Measurements from ENCODE around the gene UCN.
"Not testable (repeated sequence)": the region's sequence is repeated elsewhere in the genome, so short reads cannot be mapped to it uniquely, and the experiment has no call there.

The UCN gene

DNA sequence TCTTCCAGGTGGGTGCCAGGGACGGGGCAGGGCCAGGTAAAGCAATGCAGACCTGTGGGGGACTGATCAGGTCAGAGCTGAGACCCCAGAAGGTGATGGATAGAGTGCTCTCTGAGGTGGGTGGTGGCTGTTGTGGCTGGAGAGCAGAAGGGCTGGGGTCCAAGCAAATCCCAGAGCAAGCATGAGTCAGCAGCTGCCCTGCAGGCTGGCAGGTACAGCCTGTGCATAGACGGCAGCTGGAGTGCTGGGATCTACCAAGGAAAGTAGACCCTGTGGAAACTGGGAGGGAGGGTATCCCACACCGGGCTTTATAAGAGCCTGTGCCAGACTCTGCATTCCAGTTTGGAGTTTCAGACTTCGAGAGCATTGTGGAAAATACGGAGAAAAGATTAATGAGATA is 25.4 kb downstream of the UCN start:
- no peak for DNase-seq (ENCODE audit: low read depth)

DNA sequence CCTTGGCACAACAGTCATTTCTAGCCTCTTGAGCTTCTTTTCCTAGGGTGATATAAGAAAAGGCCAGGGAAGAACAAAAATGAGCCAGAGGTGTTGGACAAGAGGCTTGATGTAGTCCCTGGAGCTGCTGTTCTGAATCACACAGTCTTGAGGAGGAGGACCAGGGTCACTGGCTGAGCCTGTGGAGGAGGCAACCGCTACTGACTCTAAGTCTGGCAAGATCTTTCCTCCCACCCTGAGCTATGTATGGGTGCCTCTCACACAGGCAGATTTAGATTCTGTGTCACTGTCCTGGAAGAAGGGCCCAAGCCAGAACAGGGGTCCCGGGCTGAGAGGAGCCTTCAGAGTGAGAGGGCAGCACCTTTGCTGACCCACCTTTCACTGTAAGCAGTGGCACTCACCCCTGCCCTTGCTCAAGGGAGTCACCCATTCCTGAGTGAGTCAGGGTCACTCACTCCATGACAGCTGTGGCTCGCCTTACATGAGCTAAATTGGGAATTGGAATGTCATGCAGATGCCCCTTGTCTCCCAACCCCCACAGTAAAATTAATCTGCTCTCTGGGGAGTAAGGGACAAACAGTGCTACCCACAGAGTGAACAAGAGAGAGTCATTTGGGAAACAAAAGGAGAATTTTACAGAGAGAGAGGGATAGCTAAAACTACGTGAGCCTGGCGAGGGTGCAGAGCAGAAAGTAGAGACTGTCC is 26.2 kb downstream of the UCN start, which contains the start of gene TRIM54:
Gene TRIM54, plus strand, starts transcription at position 575 of the 705 bp plus-strand sequence. CDS start 303 bp downstream, outside the sequence.
- DNase-seq (ENCODE audit: low read depth): no peak

DNA sequence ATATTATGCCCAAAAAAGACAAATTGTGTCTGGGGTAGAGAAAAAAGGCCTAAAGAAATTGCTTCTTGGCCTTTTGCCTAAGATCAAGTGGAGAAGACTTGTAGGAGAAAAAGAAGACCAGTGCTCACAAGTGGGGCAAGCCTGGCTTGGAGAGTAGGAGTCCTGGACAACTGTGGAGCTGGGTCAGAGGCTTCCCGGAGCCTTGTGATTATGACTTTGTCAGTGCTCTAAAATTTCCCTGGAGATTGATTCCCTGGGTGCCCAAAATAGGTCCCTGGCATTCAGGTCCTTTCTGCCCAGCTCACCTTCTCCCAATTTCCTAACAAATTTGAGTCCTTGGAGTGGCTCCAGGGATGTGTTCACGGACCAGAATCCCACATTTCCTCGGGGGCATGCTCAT is 26.8 kb downstream of the UCN start:
- no peak for DNase-seq (ENCODE audit: low read depth)

DNA sequence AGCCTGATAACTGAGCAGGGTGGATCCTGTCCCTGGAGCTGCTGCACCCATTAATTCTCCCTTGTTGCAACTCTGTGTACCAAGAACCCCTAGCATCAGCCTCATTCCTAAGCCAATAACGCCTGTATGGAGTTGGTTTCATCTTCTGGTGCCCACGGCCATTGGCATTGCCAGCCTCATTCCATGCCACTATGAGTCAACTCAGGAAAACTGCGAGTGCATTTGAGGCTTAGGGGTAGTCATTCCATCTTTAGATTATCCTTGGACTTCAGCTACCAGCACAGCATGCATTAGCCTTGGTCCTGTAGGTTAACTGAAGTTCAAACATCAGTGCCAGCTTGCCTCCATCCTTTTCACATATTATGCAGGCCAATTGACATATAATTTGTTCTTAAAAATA is 27.4 kb downstream of the UCN start:
- no peak for DNase-seq (ENCODE audit: low read depth)

DNA sequence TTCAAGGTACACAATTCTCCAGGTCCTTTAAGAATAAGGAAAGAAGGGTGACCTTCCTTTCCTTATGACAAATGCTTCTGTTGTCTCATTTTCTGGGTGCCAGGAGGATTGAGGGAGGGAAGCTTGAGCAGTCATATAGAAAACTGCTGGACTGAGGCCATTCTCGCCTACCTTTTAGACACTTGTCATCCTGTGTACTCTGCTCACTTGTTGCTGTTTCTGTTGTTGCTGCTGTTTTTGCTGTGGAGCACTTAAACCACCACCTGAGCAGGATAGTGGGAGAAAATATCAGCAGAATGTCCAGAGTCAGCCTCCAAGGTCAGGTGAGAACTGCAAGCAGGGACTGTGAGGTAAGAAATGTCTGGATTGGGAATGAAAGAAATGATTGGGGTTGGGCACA is 30.2 kb downstream of the UCN start:
- no peak for DNase-seq (ENCODE audit: low read depth)

DNA sequence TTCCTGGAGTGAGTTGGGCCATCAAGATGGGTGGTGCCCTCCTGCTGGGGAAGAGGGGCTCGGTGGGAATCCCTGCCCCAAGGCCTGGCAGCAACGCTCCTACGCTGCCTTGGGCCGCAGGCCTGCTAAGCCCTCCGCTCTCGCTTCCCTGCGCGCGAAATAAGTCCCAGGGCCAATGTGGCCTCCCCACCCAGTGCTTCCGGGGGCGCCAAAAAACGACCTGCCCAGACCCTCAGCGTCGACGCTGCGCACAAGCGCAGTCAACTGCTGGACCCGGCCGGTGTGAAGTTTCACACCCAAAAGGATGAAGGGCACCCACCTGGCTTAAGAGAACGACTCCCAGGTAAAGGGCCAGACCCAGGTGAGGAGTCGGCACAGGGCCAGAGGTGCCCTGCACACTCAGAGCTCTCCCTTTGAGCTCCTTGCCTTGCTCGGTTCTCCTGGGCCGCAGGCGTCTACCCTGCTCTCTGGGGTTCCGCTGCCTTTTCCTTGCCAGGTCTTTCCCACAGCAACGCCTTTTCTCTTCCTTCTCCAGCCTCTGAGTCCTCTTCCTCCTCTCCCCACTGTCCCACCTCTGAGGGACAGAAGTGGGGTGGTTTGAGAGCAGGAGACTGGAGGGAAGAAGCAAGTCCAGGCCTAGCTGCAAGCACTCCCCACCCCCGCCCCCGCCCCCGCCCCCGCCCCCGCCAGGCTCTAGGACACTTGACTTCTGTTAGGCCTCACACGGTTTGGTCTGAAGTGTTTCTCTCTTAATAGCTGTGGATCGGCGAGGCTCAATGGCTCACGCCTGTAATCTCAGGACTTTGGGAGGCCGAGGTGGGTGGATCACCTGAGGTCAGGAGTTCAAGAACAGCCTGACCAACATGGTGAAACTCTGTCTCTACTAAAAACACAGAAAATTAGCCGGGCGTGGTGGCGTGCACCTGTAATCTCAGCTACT is 32.8 kb downstream of the UCN start, which contains the start of gene DNAJC5G:
Gene DNAJC5G, plus strand, starts transcription at position 223 of the 940 bp plus-strand sequence. CDS start 1,296 bp downstream, outside the sequence.
- DNase-seq (ENCODE audit: low read depth): no peak

DNA sequence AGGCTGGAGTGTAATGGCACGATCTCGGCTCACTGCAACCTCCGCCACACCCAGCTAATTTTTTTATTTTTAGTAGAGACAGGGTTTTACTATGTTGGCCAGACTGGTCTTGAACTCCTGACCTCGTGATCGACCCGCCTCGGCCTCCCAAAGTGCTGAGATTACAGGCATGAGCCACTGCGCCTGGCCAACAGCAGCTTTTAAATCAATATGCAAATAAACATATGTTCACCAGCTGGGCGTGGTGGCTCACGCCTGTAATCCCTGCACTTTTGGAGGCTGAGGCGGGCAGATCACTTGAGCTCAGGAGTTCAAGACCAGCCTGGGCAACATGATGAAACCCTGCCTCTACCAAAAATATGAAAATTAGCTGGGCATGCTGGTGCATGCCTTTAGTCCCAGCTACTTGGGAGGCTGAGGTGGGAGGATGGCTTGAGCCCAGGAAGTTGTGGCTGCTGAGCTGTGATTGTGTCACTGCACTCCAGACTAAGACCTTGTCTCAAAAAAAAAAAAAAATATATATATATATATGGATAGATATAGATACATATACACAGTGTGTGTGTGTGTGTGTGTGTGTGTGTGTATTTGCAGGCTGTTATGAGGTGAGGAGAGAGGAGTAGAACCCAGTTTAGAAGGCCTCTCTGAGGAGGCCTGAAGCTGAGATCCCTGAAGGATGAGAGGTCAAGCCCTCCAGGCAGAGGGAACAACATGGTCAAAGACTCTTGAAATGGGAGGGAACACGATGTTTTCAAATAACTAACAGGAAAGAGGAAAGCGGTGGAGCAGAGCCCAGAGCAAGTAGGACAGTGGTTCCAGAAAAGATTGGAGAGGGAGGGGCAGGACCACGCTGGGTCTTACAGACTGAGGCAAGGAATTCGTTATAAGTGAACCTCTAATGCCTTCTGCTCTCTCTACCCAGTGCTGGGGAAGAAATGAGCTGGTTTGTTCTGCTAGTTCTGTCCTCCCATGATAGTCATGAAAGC is 35.4 kb downstream of the UCN start:
- not testable (repeated sequence) for DNase-seq (ENCODE audit: low read depth)

DNA sequence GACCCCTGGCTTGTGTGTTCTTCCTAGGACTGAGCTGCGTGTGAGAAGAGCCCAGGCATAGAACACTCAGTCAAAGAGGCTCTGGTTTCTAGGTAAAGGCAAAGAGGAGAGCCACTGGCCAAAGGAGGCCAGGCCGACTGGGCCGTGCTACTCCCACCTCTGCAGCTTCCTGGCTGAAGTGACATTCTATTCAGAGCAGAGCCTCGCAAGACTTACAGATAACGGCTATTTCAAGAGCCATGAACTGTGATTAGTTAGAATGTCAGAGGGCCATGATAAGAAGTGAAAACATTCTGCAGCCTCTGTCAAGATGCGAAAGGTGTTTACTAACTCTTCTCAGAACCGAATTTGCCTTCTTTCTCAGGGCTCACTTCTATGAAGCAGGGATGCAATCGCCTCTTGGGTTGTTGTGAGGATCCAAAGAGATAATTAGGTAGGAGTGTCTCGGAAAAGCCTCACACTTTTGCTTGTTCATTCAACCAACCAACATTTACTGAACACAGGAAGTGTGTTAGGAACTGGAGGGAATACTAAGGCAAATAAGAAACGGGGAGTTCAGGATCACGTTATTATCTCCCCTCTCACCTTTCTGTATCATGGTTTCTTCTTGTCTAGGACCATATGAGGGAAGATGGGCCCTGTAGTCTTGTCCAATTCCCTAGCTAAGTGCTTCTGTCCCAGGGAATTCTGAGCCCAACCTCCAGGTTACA is 36.5 kb downstream of the UCN start:
- DNase-seq (ENCODE audit: low read depth): no peak

DNA sequence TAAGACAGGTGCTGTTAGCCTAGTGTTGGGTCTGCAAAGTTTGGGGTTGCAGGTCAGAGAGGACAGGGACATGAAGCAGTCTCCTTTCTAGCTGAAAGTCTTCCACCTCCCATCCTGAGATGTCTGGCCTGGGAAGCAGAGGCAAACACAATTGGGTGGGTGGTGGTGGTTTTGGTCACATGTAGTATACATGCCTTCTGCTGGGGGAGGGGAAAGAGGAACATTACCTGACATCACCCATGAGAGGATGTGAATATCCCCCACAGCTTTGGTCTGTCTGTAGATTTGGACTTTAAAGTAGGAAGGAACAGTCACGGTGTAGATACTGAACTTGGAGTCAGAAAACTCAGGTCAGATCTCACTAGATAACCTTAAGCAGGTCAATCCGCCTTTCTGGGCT is 37.6 kb downstream of the UCN start:
- no peak for DNase-seq (ENCODE audit: low read depth)

DNA sequence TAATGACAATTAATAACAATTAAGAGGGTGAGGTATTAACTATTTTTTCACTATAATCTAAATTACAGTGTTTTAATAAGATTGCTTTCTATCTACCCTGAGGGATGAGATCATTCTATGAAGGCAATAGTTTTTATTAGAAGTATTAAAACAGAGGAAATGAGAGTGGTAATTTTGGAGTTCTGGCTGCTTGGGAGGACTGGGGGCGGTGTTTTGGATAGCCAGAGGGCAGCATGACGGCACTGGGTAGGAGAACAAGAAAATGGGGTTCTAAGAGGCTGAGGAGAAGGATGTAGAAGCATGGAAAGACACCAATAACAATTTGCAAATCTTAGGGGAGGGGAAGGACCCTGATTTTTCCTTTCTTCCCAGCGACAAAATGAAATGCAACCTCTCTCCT is 38.1 kb downstream of the UCN start:
- no peak for DNase-seq (ENCODE audit: low read depth)

DNA sequence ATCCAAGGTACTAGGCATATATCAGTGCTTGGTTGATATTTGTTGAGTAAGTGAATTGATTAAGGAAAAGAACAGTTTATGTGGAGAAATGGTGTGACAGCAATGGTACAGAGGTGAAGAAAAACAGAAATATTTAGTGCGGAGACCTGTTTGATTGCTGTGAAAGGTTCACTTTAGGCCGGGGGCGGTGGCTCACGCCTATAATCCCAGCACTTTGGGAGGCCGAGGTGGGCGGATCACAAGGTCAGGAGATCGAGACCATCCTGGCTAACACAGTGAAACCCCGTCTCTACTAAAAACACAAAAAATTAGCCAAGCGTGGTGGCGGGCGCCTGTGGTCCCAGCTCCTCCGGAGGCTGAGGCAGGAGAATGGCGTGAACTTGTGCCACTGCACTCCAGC is 39.9 kb downstream of the UCN start:
- not testable (repeated sequence) for DNase-seq (ENCODE audit: low read depth)

DNA sequence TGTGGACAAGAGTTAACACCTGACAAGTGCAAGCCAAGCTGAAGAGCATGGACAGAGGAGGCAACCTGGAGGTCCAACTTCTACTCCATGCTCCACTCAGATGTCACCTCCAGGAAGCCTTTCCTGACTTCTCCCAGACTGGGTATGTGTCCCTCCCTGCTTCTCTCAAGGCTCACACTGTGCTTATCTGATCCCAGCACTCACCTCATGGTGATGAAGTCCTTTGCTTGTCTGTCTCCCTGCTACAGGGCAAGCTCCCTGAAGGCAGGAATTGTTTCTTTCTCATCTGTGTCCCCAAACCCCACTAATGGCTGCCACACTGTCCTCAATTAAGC is 42.7 kb downstream of the UCN start:
- DNase-seq (ENCODE audit: low read depth): no peak

DNA sequence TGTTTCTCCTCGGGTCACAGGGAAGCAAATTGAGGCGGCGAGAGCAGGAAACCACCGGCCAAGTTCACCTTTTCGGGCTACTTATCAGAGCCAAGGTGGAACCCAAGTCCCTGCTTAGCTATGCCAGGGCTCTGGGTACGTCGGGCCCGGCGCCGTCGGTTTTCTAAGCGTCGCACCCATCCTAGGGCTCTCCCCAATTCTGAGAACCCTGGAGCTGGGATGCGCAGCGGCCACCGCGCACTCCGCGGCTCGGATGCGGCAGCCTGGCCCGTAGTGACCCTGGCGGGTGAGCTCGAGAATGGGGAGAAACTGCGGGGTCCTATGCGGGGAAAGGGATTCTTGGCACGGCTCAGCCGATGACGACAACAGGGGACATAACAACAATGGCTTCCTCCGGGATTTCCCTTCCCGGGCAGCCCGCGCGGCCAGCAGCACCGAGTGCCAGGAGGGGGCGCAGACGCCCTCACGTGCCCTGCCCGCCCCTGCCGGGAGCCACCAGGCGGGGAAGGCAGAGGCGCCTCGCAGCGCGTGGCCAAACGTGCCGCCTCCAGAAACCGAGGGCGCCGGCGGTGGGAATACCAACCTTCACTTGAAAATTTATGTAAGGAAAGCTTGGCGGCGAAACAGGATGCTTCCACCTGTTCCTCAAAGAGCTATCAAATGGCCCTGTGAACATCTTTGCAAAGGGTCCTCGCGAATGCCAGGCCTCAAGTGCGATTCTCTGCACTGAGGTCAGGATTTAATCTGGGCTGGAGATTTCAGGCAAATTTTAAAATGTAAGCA is 43.3 kb downstream of the UCN start:
- peak; percentile 37 for DNase-seq (ENCODE audit: low read depth)

DNA sequence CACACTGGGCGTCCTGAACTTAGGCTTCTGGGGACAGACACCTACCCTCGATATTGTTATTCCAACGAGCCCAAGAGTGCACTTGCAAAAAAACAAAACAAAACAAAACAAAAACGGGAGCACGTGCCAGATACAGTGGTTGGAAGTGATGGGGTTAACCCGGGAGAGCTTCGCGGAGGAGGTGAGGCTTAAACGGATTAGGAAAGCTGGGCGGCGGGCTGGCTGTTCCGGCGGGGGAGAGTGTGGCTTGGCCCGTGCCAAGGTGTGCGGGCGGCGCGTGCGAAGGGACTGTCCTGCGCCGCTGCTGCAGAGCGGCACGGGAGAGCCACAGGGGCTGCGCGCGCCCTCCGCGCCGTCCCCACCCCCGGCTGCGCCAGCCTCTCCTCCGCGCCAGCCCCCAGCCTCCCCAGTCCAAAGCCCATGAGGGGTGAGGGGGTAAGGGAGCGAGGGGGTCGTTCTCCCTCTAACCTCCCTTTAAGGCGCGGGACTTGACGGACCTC is 43.9 kb downstream of the UCN start:
- no peak for DNase-seq (ENCODE audit: low read depth)

DNA sequence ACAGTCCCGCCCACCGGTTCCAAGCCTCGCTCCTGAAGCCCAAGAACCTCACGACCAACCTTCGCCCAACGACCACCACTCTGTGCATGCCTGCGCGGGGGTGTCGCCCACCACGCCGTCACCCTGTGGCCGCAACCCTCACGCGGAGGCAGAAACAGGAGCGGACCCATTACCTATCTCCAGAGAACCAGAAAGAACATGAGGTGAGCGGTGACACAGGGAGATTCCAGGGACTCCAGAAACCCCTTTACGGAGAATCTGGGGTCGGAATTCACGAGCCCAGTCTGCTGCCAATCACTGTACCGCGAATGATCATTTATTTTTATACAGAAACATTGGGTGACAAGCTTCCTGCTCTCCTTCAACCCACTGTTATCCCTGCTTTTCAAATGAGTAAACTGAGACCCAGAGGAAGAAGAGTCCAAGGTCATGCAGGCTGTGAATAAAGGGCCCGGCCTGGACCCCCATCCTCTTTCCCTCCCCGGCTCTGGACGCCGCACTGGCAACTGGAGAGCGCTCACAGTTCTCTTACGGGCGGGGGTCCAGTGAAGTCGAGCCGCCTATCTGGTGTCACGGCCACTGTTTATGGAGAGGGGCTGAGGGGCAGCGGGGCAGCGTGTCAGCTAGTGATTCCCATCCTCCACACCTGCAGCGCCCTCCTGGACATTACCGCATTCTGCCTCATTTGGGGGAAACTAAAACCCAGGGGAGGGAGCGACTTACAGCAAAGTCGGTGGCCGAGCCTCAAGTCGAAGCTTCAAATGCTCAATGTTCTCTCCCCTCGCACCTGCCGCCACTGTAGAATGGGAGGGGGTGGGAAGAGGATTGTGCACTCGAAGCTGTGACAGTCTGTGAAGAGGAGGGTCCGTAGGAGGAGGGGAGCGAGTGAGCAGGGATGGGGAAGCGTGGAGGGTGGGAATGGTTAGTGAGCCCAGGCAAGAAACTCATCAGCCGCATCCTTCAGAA is 44.7 kb downstream of the UCN start:
- DNase-seq (ENCODE audit: low read depth): no peak

DNA sequence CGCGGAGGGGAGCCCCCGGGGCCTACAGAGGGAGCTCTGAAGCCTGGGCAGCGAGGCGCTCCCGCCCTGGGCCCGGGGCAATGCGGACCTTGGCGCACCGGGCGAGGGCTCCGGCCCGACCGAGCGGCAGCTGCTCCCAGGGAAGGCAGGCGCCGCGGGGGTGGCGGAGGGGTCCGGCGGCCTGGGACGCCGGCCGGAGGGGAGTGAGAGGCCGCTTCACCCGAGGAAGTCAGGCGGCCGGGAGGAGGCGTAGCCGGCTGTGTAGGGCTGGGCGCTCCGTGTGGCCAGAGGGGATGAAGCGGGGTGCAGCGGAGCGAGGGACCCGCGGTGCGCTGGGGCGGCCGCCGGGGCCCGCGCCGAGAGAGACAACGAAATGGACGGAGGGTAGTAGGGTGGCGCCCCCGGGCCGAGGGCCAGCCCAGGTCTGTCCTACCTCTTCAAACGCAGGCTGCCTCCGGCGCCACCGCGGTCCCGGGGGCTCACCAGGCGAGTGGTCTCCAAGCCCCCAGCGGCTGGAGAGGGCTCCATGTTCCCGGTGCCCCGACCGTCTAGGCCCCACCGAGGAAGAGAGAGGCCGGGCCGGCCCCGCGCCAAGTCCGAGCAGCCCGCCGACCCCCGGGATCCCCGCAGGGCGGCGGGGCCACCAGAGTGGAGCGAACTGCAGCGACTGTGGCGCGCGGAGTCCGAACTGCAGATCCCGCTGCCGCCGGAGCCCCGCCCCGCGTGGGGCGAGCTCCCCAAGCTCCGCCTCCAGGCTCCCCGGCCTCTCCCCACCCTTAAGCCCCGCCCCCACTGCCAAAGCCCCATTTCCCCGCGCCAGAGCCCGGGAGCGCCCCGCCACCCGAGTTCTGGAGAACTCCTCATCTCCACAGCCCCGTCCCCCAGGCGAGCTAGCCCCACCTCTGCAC is 45.6 kb downstream of the UCN start, which contains the start of gene SLC30A3:
Gene SLC30A3, minus strand, starts transcription at position 669 of the 908 bp plus-strand sequence. Its CDS starts 141 bp downstream, at position 528.
- DNase-seq (ENCODE audit: low read depth): peak; percentile 50

DNA sequence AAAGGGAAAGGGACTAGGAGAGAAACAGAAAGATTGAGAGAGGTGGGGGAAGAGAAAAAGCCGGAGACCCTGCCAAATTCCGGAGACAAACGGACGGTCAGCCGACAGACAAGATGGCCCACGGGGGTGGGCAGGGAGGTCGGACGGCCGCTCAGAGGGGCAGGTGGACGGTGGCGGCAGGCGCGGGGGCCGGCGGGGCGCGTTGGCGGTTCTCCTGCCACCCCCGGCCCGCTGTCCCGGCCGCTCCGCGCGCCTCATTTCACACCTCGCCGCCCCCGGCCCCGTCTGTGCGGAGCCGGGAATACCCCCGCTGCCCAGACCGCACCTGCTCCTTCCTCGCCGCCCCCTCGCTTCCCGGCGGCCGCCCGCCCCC is 46.3 kb downstream of the UCN start:
- no peak for DNase-seq (ENCODE audit: low read depth)

Data from stimulated activated CD8-positive, alpha-beta memory T cell treated with anti-CD3 and anti-CD28 coated beads, Interleukin-12 subunit alpha, Interleukin-12 subunit beta, amount 100 ng/mL, for 4 hours (primary cell).